ENCODE results near the gene PWWP2B.

Gene PWWP2B

DNA sequence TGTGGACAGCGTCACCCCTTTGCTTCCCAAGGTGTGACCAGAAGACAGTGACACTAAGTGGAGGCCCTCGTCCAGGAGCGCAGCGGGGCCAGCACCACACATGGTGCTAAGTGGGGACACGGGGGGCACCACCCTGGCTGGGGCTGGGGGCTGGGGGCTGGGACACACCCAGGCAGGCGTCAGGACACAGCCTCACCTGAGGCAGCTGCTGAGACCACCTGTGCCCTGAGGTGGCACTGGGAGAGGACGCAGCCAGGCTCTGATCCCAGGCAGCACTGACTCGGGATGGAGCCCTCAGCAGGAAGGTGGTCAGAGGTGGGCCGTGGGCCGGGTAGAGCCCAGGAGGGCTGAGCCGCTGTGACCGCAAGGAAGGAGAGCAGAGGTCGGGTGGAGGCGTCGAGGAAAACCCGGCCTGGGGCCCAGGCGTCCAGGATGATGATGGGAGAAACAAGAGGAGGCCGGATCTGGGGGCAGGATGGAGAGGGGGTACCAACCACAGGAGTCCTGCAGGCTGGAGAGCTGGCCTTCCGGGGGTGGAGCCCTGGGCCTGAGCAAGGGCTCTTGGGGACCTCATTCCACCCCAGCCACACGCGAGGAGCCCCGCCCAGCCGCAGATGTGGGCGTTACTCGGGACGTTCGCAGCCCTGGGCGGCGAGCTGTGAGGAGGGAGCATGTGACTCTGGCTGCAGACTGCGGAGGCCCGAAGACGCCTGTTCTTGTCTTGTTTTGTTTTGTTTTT is 42.5 kb upstream of the PWWP2B start:
- DNase-seq (ENCODE audit: low read depth, low spot score), result no peak
- no peaks in the 10 kb centered on the region for H3K27me3 ChIP-seq (ENCODE audit: control insufficient read depth, insufficient read depth, low read length)
- H3K9me3 ChIP-seq (ENCODE audit: control insufficient read depth, insufficient read depth, low read length), result no peaks in the 10 kb centered on the region
- no peaks in the 10 kb centered on the region for H3K4me1 ChIP-seq (ENCODE audit: control insufficient read depth, insufficient read depth, low read length)
- H3K36me3 ChIP-seq (ENCODE audit: control insufficient read depth, insufficient read depth, low read length), result no peaks in the 10 kb centered on the region; the same call in 1 of the 2 replicates
- WGBS (ENCODE audit: insufficient coverage, insufficient read length), result no CpG with 5 or more reads among the region's 32 CpGs
- no peak overlapping the region for H3K4me3 ChIP-seq (ENCODE audit: low read length)
- no peak overlapping the region for H3K27ac ChIP-seq (ENCODE audit: low read length)

- DNase-seq (ENCODE audit: low read depth, low spot score), result no peak
- Histone ChIP-seq H3K36me3 (ENCODE audit: control insufficient read depth, insufficient read depth, low read length) (no peaks in the 10 kb centered on the region; the same call in 1 of the 2 replicates), H3K4me1 (ENCODE audit: control insufficient read depth, insufficient read depth, low read length) (no peaks in the 10 kb centered on the region), H3K9me3 (ENCODE audit: control insufficient read depth, insufficient read depth, low read length) (no peaks in the 10 kb centered on the region), H3K27me3 (ENCODE audit: control insufficient read depth, insufficient read depth, low read length) (no peaks in the 10 kb centered on the region), H3K27ac (ENCODE audit: low read length) (no peak overlapping the region), H3K4me3 (ENCODE audit: low read length) (no peak overlapping the region)
- WGBS (ENCODE audit: insufficient coverage, insufficient read length), result no CpG with 5 or more reads among the region's 17 CpGs
Measured at GRCh38 chr10:132355297-132355696, 41.7 kb upstream of the PWWP2B start.

DNA sequence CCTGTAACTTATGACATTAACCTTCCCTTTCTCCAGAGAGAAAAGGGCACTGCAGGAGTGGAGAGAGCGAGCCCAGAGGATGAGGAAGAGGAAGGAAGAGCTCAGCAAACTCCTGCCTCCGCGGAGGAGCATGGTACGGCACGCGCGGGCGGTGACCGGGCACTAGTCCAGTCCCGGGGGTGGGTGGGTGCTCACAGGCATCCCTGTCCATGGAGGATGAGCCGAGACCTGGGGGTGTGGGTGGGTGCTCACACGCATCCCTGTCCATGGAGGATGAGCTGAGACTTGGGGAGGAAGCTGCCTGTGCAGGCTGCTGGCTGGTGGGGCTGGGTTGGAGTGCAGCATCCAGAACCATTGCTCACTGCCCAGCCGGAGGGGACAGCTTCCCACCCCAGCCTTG is 41.2 kb upstream of the PWWP2B start:
- DNase-seq (ENCODE audit: low read depth, low spot score), result no peak
- Histone ChIP-seq H3K4me1 (ENCODE audit: control insufficient read depth, insufficient read depth, low read length) (no peaks in the 10 kb centered on the region), H3K36me3 (ENCODE audit: control insufficient read depth, insufficient read depth, low read length) (no peaks in the 10 kb centered on the region; the same call in 1 of the 2 replicates), H3K4me3 (ENCODE audit: low read length) (no peak overlapping the region), H3K27ac (ENCODE audit: low read length) (no peak overlapping the region), H3K27me3 (ENCODE audit: control insufficient read depth, insufficient read depth, low read length) (no peaks in the 10 kb centered on the region), H3K9me3 (ENCODE audit: control insufficient read depth, insufficient read depth, low read length) (no peaks in the 10 kb centered on the region)
- WGBS (ENCODE audit: insufficient coverage, insufficient read length), result no CpG with 5 or more reads among the region's 13 CpGs

DNA sequence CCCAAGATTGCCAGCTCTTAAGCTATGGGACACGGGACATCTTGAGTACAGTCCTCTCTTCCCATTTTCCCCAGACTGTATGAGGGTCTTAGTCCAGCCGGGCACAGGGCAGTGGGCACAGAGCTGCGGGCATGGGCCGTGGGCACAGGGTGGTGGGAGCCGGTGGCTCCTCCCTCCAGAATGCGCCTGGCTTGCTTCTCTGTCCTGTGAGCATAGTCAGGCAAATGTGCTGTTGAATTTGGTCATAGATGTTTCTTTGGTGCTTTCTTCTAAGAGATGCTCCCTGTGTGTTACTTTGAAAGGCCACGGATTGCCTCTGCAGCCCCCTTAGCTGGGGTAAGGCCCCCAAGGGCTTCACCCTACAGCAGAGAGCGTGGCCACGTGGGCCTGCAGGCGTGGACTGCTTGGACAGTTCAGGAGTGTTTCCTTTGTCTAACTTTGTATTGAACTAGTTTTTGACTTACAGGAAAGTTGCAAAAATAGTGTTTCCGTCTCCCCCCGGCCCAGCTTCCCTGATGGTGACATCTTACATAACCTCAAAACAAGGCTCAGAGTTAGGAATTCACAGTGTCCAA is 40.3 kb upstream of the PWWP2B start:
- Histone ChIP-seq H3K27ac (ENCODE audit: low read length) (no peak overlapping the region), H3K4me3 (ENCODE audit: low read length) (no peak overlapping the region), H3K4me1 (ENCODE audit: control insufficient read depth, insufficient read depth, low read length) (no peaks in the 10 kb centered on the region), H3K9me3 (ENCODE audit: control insufficient read depth, insufficient read depth, low read length) (no peaks in the 10 kb centered on the region), H3K36me3 (ENCODE audit: control insufficient read depth, insufficient read depth, low read length) (no peaks in the 10 kb centered on the region; the same call in 1 of the 2 replicates), H3K27me3 (ENCODE audit: control insufficient read depth, insufficient read depth, low read length) (no peaks in the 10 kb centered on the region)
- no CpG with 5 or more reads among the region's 12 CpGs for WGBS (ENCODE audit: insufficient coverage, insufficient read length)
- DNase-seq (ENCODE audit: low read depth, low spot score), result no peak

DNA sequence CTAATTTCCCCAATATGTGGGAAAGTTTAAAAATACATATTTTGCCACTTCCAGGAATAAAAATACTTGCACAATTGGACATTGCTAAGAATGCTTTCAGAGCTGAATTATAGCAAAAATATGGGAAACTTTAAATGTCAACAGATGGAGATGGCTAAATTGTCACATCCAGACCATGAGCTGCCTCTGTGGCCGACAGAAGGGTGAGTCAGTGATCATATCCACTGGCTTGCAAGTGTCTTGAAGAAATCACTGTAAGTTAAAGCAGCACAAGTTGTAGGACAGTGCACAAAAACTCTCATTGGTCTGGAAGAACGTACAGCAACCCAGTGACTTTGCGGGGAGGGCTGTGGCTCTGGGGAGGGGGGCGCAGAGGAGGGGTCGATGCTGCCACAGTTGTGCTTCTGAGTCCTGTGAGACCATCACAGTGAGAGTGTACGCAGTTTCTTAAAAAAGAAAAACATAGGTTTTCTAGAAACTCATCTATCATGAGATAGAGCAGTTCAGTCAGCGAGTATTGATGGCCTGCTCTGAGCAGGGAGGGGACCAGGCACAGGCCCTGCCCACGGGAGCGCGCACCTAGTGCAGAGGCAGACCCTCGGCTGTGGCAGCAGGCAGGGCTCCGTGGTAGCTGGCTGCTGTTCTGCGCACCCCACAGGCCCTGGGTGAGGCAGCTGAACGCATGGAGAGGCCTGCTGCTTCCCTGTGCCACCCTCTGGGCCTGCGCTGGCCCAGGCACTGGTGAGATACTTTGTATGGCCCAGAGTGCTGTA is 39.5 kb upstream of the PWWP2B start:
- H3K27me3 ChIP-seq (ENCODE audit: control insufficient read depth, insufficient read depth, low read length), result no peaks in the 10 kb centered on the region
- H3K4me3 ChIP-seq (ENCODE audit: low read length), result no peak overlapping the region; the same call in 1 of the 2 replicates
- no peak overlapping the region for H3K27ac ChIP-seq (ENCODE audit: low read length)
- no CpG with 5 or more reads among the region's 15 CpGs for WGBS (ENCODE audit: insufficient coverage, insufficient read length)
- no peaks in the 10 kb centered on the region for H3K4me1 ChIP-seq (ENCODE audit: control insufficient read depth, insufficient read depth, low read length)
- no peaks in the 10 kb centered on the region for H3K9me3 ChIP-seq (ENCODE audit: control insufficient read depth, insufficient read depth, low read length)
- H3K36me3 ChIP-seq (ENCODE audit: control insufficient read depth, insufficient read depth, low read length), result no peaks in the 10 kb centered on the region; the same call in 1 of the 2 replicates
- DNase-seq (ENCODE audit: low read depth, low spot score), result no peak

DNA sequence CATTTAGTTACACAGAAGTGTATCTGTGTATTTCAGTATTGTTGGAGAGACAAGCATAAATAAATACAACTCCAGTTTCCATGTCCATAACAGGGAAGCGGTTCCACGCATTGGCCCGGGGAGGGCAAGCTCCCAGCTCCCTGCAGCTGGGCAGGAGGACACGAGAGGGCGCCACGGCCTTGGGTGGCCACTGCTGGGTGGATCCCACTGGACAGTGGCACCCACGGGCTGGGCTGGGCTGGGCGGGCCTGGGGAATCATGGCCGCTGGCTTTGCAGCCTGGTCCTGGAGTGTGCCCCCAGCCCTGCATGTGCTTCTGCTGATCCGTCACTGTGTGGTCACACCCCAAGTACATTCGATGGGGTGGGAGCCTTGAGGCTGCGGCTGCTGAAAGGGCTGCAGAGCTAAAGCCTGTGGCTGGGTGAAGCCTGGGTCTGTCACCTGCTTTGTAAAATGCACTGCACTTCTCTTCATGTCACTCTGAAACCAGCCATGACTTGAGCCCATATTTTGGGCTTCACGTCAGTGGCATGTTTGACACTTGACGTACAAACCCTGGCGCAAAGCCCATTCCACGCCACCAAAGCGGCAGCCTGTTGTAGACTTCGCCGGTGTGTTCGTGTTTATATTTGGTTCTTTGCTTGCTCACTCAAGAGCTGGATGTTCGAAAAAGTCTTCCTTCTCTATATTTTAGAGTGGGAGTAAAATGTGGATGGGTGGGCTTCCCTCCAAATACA is 37.5 kb upstream of the PWWP2B start:
- no peak overlapping the region for H3K27ac ChIP-seq (ENCODE audit: low read length)
- H3K4me3 ChIP-seq (ENCODE audit: low read length), result no peak overlapping the region
- no peak for DNase-seq (ENCODE audit: low read depth, low spot score)
- WGBS (ENCODE audit: insufficient coverage, insufficient read length), result no CpG with 5 or more reads among the region's 21 CpGs
- H3K27me3 ChIP-seq (ENCODE audit: control insufficient read depth, insufficient read depth, low read length), result no peaks in the 10 kb centered on the region
- H3K9me3 ChIP-seq (ENCODE audit: control insufficient read depth, insufficient read depth, low read length), result no peaks in the 10 kb centered on the region
- H3K4me1 ChIP-seq (ENCODE audit: control insufficient read depth, insufficient read depth, low read length), result no peaks in the 10 kb centered on the region
- no peaks in the 10 kb centered on the region; the same call in 1 of the 2 replicates for H3K36me3 ChIP-seq (ENCODE audit: control insufficient read depth, insufficient read depth, low read length)

DNA sequence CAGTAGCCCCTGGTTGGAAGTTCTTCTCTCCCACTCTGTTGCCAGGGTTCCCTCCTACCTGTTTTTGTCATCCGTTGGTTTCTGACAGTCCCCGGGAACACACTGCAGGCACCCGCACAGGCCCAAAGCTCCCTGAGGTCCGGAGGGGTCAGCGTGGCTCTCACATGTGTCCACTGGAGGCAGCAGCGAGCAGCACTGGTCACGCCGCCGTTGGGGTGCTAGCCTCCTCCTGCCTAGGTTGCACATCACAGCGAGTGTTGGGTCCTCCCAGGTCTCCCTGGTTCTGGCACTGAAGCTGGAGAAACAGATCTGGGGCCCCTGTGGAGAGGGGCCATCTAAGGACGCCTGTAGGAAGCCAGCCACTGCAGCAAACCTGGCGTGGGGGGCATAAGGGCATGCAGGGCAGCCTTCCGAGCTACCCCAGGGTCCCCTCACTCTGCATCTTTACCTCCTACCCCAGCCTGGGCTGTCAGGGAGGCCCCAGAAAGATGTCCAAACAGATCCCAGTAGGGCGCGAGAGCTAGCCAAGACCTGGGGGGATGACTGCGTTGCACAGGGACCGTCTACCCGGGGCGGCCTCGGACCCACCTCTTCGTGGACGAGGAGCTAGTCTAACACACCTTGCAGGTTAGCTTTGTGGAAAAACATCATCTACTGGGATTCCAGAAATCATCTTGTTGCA is 36.1 kb upstream of the PWWP2B start:
- H3K9me3 ChIP-seq (ENCODE audit: control insufficient read depth, insufficient read depth, low read length), result no peaks in the 10 kb centered on the region

GRCh38 chr10:132361581-132362101 is 35.4 kb upstream of the PWWP2B start:
- Histone ChIP-seq H3K4me3 (ENCODE audit: low read length) (no peak overlapping the region), H3K4me1 (ENCODE audit: control insufficient read depth, insufficient read depth, low read length) (no peaks in the 10 kb centered on the region), H3K27me3 (ENCODE audit: control insufficient read depth, insufficient read depth, low read length) (no peaks in the 10 kb centered on the region), H3K9me3 (ENCODE audit: control insufficient read depth, insufficient read depth, low read length) (no peaks in the 10 kb centered on the region), H3K36me3 (ENCODE audit: control insufficient read depth, insufficient read depth, low read length) (no peaks in the 10 kb centered on the region), H3K27ac (ENCODE audit: low read length) (no peak overlapping the region)
- DNase-seq (ENCODE audit: low read depth, low spot score), result no peak
- WGBS (ENCODE audit: insufficient coverage, insufficient read length), result no CpG with 5 or more reads among the region's 15 CpGs

More for the DNA sequence above, 36.1 kb upstream of the PWWP2B start:
- Histone ChIP-seq H3K27me3 (ENCODE audit: control insufficient read depth, insufficient read depth, low read length) (no peaks in the 10 kb centered on the region), H3K27ac (ENCODE audit: low read length) (no peak overlapping the region), H3K36me3 (ENCODE audit: control insufficient read depth, insufficient read depth, low read length) (no peaks in the 10 kb centered on the region), H3K4me3 (ENCODE audit: low read length) (no peak overlapping the region), H3K4me1 (ENCODE audit: control insufficient read depth, insufficient read depth, low read length) (no peaks in the 10 kb centered on the region)
- DNase-seq (ENCODE audit: low read depth, low spot score), result no peak
- WGBS (ENCODE audit: insufficient coverage, insufficient read length), result no CpG with 5 or more reads among the region's 22 CpGs

GRCh38 chr10:132362151-132362611 is 34.8 kb upstream of the PWWP2B start:
- DNase-seq (ENCODE audit: low read depth, low spot score), result no peak

More at GRCh38 chr10:132362151-132362611, 34.8 kb upstream of the PWWP2B start:
- no CpG with 5 or more reads among the region's 12 CpGs for WGBS (ENCODE audit: insufficient coverage, insufficient read length)
- Histone ChIP-seq H3K27me3 (ENCODE audit: control insufficient read depth, insufficient read depth, low read length) (no peaks in the 10 kb centered on the region), H3K27ac (ENCODE audit: low read length) (no peak overlapping the region), H3K36me3 (ENCODE audit: control insufficient read depth, insufficient read depth, low read length) (no peaks in the 10 kb centered on the region), H3K4me3 (ENCODE audit: low read length) (no peak overlapping the region), H3K4me1 (ENCODE audit: control insufficient read depth, insufficient read depth, low read length) (no peaks in the 10 kb centered on the region), H3K9me3 (ENCODE audit: control insufficient read depth, insufficient read depth, low read length) (no peaks in the 10 kb centered on the region)
